Adrenal gland (tissue), 12 donors: ENCODE measurements around the gene PRDM4. TPM values are rescaled to one million over a fixed set of nuclear protein-coding genes. Genes with fewer than 3 reads are reported as not detected.

Source experiments
- DNase-seq, 7 donors: peaks; one replicate each; pipeline ENCODE4 v3.0.0-alpha.2; 2019 to 2020
- H3K27ac ChIP-seq, 5 donors: fragments of 200-600 bp; sonication (generic) in 4 of 5; 1 replicate in 3 of 5; 2 replicates in 2 of 5; pipeline versions ENCODE4 v1.5.1 to v1.8.0; 2016 to 2020; ENCODE audit warnings: mild to moderate bottlenecking in 1 of 5
- H3K27me3 ChIP-seq: fragments of 200-600 bp; 2 replicates; pipeline ENCODE4 v1.8.0; 2021
- H3K36me3 ChIP-seq, 2 donors: fragments of 200-600 bp; replicated peaks in 1 of 2; 1 replicate in 1 of 2; 2 replicates in 1 of 2; pipeline versions ENCODE4 v1.5.1 to v1.8.0; 2018 to 2022
- H3K4me1 ChIP-seq, 2 donors: fragments of 200-600 bp; replicated peaks in 1 of 2; 1 replicate in 1 of 2; 2 replicates in 1 of 2; pipeline versions ENCODE4 v1.5.1 to v1.8.0; 2018 to 2021
- H3K4me3 ChIP-seq, 4 donors: fragments of 200-600 bp; sonication (generic) in 3 of 4; one replicate each; pipeline ENCODE4 v1.5.1; 2016 to 2018
- H3K9me3 ChIP-seq, 3 donors: fragments of 200-600 bp; sonication (generic) in 1 of 3; replicated peaks in 1 of 3; 1 replicate in 2 of 3; 2 replicates in 1 of 3; pipeline versions ENCODE4 v1.5.1 to v1.8.0; 2016 to 2021
- CTCF ChIP-seq, 6 experiments: fragments of 450-650 bp in 4 of 6; fragments of 200-600 bp in 2 of 6; sonication (generic) in 1 of 6; IDR thresholded peaks; 1 replicate in 5 of 6; 2 replicates in 1 of 6; pipeline versions ENCODE4 v1.5.1 to v1.8.0; 2016 to 2021; ENCODE audit warnings: antibody characterized with exemption in 6 of 6, mild to moderate bottlenecking in 2 of 6, moderate library complexity in 1 of 6
- POLR2A ChIP-seq, 2 donors: fragments of 450-650 bp; IDR thresholded peaks; one replicate each; pipeline ENCODE4 v1.6.1; 2017; ENCODE audit warnings: antibody characterized with exemption in 2 of 2, mild to moderate bottlenecking in 2 of 2, moderate library complexity in 1 of 2
- WGBS, 4 donors: extraction: QIAGEN DNeasy Blood & Tissue Kit in 2 of 4; methylation state at CpG; one replicate each; pipeline versions ENCODE4 v1.1.5 to v1.1.7; 2013 to 2017; 5-methylcytosine and 5-hydroxymethylcytosine counted together
- intact Hi-C, 2 donors: fragments of 100-400 bp; cut with DNase I; formaldehyde crosslinking; loops; one replicate each; pipeline versions ENCODE4 v1.14.1 to v1.15.0; 2022 to 2023
- polyA plus RNA-seq, 3 donors: library from polyadenylated mRNA; stranded (reverse); fragments of 200-250 nt in 2 of 3; fragments of 350-450 nt in 1 of 3; fragmentation: Illumina TruSeq in 1 of 3; extraction: RNeasy Lipid Tissue Mini Kit (QIAGEN cat#74804) in 1 of 3; gene quantifications; one replicate each; pipeline ENCODE4 v1.2.3, GENCODE V29; 2013 to 2014
- total RNA-seq, 9 donors: library from RNA; depleted of rRNA in 4 of 9; stranded (reverse); fragments of >200 nt in 4 of 9; fragments of 120-200 nt in 1 of 9; fragmentation: NEBNext Ultra II Directional in 1 of 9; extraction: Animal tissue kit (Norgen Biotek cat#: 25700) in 1 of 9; gene quantifications; one replicate each; pipeline versions ENCODE4 v1.1.0 to v1.2.4, GENCODE V29; 2013 to 2023
- donor health status: healthy with polysubstance abuse.
- donor health status: Bipolar disorder and iron deficiency.
- donor health status: DM: yes; HTN: yes; CAD: no.
- donor health status: DM: no; HTN: no; CAD: no.
- donor health status: DM: no; HTN: no; CAD: no.
- donor health status: DM: yes; HTN: yes; CAD: no.

Gene PRDM4
- total and polyA plus RNA-seq, 12 donors = 10.0 to 31.5 (median 22.2) TPM

GRCh38 chr12:107760207-107760808 lies 629 bp downstream of the PRDM4 start:
- Histone ChIP-seq H3K36me3 (peaks cover 0 to 25% of the 10 kb centered on the region in 2 donors), H3K4me1 (peaks cover 19 to 33% of the 10 kb centered on the region in 2 donors), H3K9me3 (no peaks in the 10 kb centered on the region), H3K27me3 (no peaks in the 10 kb centered on the region), H3K4me3 (peak overlapping the region; percentile 63 to 93 (median 78)), H3K27ac (peak overlapping the region in 4 of 5 donors; percentile 46 to 93 (median 76))
- intact Hi-C loops = loop anchor here (10.0 kb wide), 2 partner anchors 66 to 124 kb away; no protein-coding TSS in a partner anchor
- WGBS, 4 donors = 1 to 4% (median 3%) methylated on average over 6 to 30 of the region's 30 CpGs
- peak; percentile 33 to 65 (median 40) for DNase-seq
- TF ChIP-seq POLR2A (IDR thresholded peaks at IDR 0.05) (no peak), CTCF (IDR thresholded peaks at IDR 0.05) (no peak)

DNA sequence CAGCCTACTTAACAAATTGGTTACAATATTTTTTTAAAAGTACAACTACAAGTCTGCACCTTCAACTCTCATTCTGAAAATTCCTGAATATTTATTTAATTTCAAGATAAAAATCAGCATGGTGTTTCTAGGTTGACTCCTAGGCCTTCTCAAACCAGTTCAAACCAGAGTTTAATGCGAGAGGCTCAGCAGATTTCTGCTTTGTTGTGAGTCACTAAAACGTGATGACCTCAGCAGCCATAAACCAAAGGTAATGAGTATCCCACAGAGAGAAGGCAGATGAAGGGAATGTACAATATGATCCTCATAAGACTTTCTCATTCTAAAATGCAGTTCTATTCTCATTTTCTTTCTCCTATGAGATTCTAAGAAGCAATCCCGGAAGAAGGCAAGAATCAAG lies 1.5 kb downstream of the PRDM4 start:
- Histone ChIP-seq H3K36me3 (peaks cover 0 to 32% of the 10 kb centered on the region in 2 donors), H3K9me3 (no peaks in the 10 kb centered on the region), H3K27ac (peak overlapping the region in 3 of 5 donors; percentile 74 to 93 (median 78))

DNA sequence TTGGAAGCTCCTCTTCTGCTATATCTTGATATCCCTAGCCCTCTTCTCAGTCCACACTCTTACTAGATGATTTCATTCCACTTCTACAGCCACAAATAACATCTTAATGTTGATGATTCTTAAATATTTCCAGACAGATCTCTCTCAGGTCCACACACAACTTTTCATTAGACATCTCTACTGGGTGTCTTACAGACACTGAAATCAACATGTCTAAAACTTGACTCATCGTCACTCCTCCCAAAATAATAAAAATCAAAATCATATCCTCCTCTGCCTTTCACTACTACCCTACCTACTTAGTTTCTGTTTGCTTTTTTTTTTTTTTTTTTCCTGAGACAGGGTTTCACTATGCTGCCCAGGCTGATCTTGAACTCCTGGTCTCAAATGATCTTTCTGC lies 11.9 kb downstream of the PRDM4 start:
- Histone ChIP-seq H3K9me3 (no peaks in the 10 kb centered on the region), H3K27me3 (no peaks in the 10 kb centered on the region), H3K27ac (no peak overlapping the region), H3K4me3 (no peak overlapping the region), H3K36me3 (peaks cover 0 to 67% of the 10 kb centered on the region in 2 donors), H3K4me1 (peaks cover 7 to 9% of the 10 kb centered on the region in 2 donors)
- DNase-seq = no peak
- TF ChIP-seq POLR2A (IDR thresholded peaks at IDR 0.05) (no peak), CTCF (IDR thresholded peaks at IDR 0.05) (no peak)
- 87 to 100% (median 94%) methylated on average over 1 of the region's 1 CpG for WGBS, 4 donors
- intact Hi-C loops = no loop called here

More for the DNA sequence above, 1.5 kb downstream of the PRDM4 start:
- Histone ChIP-seq H3K4me3 (peak overlapping the region in 1 of 4 donors; percentile 63), H3K4me1 (peaks cover 19 to 33% of the 10 kb centered on the region in 2 donors), H3K27me3 (no peaks in the 10 kb centered on the region)
- peak in 4 of 7 donors; percentile 30 to 53 (median 48) for DNase-seq
- TF ChIP-seq CTCF (IDR thresholded peaks at IDR 0.05) (no peak), POLR2A (IDR thresholded peaks at IDR 0.05) (peak in 1 of 2 donors; percentile 52)
- 24 to 45% (median 25%) methylated on average over 3 of the region's 3 CpGs for WGBS, 4 donors
- intact Hi-C loops = loop anchor here in 1 of 2 donors (5.0 kb wide), 1 partner anchor 67 kb away; no protein-coding TSS in a partner anchor

GRCh38 chr12:107748472-107748871 lies 12.5 kb downstream of the PRDM4 start:
- intact Hi-C loops = no loop called here
- WGBS, 4 donors = 72 to 82% (median 76%) methylated on average over 6 of the region's 6 CpGs
- peaks cover 0 to 67% of the 10 kb centered on the region in 2 donors for H3K36me3 ChIP-seq

More at GRCh38 chr12:107748472-107748871, 12.5 kb downstream of the PRDM4 start:
- Histone ChIP-seq H3K27ac (no peak overlapping the region), H3K4me1 (peaks cover 7 to 9% of the 10 kb centered on the region in 2 donors), H3K27me3 (no peaks in the 10 kb centered on the region), H3K4me3 (no peak overlapping the region), H3K9me3 (no peaks in the 10 kb centered on the region)
- TF ChIP-seq POLR2A (IDR thresholded peaks at IDR 0.05) (no peak), CTCF (IDR thresholded peaks at IDR 0.05) (no peak)
- no peak for DNase-seq
